ENCODE data around the gene KRT74. TPM values are rescaled to one million over a fixed set of nuclear protein-coding genes. Genes with fewer than 3 reads are reported as not detected.

KRT74 gene
- total RNA-seq, 1 experiment from 2014 or later, result not detected

DNA sequence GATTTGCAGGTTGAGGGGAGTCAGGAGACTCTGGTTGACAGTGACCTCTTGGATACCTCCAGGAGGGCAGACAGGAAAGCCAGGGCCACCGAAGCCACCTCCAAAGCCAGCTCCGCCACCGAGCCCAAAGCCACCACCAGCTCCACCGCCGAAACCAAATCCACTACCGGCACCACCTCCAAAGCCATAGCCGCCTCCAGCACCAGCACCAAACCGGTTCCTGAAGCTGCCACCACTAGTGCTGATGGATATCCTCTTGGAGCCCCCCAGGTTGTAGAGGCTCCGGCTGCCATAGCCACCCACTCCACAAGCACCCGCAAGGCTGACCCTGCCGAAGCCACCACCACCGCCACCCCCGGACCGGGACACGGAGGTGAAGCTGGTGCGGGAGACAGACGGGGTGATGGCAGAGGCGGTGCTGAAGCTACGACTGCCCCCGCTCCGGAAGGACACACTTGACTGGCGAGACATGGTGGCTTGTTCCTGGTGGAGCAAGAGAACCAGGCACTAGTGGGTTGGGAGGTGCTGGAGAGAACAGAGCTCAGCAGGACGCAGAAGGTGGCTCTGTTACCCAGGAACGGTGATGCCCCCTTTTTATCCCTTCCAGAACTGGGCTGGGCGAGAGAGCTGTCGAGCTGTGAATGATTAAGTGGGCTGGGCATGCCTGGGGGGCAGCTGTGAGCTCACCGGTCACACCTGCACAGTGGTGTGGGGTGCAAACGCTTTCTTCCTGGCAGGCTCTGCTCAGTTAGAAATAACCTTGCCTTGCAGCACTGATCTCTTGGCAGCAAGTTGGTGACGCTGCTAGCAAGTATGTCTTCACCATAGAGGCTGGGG lies 53.6 kb downstream of the KRT74 start, which contains the start of gene KRT5:
Gene KRT5 (minus strand): TSS at position 569 of the 837 bp plus-strand sequence. CDS start 98 bp downstream, at position 471.
- no peaks in the 10 kb centered on the region for H3K36me3 Mint-ChIP-seq (ENCODE audit: insufficient read depth, unreplicated experiment)
- DNase-seq, result no peak
- CTCF ChIA-PET, result interaction anchor here (1.4 kb wide), 1 partner anchor 13 kb away, joined by 4 read pairs; no protein-coding TSS in a partner anchor
- peaks cover 31% of the 10 kb centered on the region for H3K27me3 Mint-ChIP-seq (ENCODE audit: unreplicated experiment)
- BruUV-seq (replicated peaks), result no TSS peak
- no peak within 1 kb of the TSS for H3K4me3 Mint-ChIP-seq (ENCODE audit: low read depth, unreplicated experiment)
- no peaks in the 10 kb centered on the region for H3K9me3 Mint-ChIP-seq (ENCODE audit: low read depth, unreplicated experiment)
- intact Hi-C loops (cut with micrococcal nuclease; ENCODE audit: unreplicated experiment), result no loop called here
- no peak within 1 kb of the TSS for H3K27ac Mint-ChIP-seq (ENCODE audit: unreplicated experiment)
- TF ChIP-seq, protein P1, sequence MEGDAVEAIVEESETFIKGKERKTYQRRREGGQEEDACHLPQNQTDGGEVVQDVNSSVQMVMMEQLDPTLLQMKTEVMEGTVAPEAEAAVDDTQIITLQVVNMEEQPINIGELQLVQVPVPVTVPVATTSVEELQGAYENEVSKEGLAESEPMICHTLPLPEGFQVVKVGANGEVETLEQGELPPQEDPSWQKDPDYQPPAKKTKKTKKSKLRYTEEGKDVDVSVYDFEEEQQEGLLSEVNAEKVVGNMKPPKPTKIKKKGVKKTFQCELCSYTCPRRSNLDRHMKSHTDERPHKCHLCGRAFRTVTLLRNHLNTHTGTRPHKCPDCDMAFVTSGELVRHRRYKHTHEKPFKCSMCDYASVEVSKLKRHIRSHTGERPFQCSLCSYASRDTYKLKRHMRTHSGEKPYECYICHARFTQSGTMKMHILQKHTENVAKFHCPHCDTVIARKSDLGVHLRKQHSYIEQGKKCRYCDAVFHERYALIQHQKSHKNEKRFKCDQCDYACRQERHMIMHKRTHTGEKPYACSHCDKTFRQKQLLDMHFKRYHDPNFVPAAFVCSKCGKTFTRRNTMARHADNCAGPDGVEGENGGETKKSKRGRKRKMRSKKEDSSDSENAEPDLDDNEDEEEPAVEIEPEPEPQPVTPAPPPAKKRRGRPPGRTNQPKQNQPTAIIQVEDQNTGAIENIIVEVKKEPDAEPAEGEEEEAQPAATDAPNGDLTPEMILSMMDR (IDR thresholded peaks at IDR 0.05; ENCODE audit: unreplicated experiment), result no peak
- peaks cover 12% of the 10 kb centered on the region for H3K4me1 Mint-ChIP-seq (ENCODE audit: low read depth, unreplicated experiment)

DNA sequence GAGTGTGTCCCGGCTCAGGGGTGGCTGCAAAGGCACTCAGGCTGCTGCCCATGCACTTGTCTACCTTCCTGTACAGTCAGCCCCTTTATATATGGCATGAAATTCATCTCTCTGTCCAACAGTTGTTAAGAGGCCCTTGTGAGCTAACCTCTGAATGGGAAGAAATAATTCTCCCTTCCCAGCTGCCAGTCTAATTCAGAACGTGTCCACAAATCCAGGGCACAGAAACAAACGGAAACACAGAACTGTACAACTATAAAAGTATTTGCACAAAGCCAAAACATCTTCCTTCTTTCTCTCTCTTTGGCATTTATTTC lies 54.3 kb downstream of the KRT74 start:
- CTCF ChIA-PET, result no interaction called here
- TF ChIP-seq, protein P1 (IDR thresholded peaks at IDR 0.05; ENCODE audit: unreplicated experiment), result no peak
- Mint-ChIP-seq H3K36me3 (ENCODE audit: insufficient read depth, unreplicated experiment) (no peaks in the 10 kb centered on the region), H3K27me3 (ENCODE audit: unreplicated experiment) (peaks cover 38% of the 10 kb centered on the region), H3K27ac (ENCODE audit: unreplicated experiment) (no peak overlapping the region), H3K9me3 (ENCODE audit: low read depth, unreplicated experiment) (no peaks in the 10 kb centered on the region), H3K4me3 (ENCODE audit: low read depth, unreplicated experiment) (no peak overlapping the region), H3K4me1 (ENCODE audit: low read depth, unreplicated experiment) (peaks cover 12% of the 10 kb centered on the region)
- intact Hi-C loops (cut with micrococcal nuclease; ENCODE audit: unreplicated experiment), result no loop called here
- DNase-seq, result no peak
- no TSS peak for BruUV-seq (replicated peaks)

DNA sequence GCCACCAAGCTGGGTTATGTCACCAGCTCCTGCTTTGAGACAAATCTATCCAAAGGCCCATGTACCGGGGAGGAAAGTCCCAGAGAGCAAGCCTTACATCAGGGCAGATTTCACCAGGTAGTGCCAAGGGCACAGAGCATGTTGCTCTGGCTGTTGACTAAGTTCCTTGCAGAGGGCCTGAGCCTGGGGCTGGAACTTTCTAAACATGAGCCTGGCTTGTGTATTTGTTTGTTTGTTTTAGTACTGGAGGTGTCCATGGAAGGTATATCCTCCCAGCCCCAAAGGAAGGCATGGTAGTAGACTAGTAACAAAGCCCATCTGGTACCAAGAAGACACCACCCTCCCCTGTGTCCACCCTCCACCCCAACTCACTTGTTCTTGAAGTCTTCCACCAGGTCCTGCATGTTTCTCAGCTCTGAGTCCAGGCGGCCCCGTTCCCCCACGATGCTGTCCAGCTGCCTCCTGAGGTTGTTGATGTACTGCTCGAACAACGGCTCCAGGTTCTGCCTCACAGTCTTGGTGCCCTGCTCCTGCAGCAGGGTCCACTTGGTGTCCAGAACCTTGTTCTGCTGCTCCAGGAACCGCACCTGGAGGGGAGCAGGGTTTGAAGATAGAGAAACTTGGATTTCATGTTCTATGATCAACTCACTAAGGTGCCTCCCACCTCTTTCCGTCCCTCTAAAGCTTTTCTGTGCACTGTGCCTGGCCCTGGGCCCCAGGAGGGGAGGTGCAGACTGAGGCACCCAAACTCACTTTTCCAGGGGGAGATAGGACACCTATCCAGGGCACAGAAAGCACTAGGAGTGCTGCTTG lies 54.9 kb downstream of the KRT74 start:
- intact Hi-C loops (cut with micrococcal nuclease; ENCODE audit: unreplicated experiment), result no loop called here
- no peaks in the 10 kb centered on the region for H3K9me3 Mint-ChIP-seq (ENCODE audit: low read depth, unreplicated experiment)
- no peak overlapping the region for H3K27ac Mint-ChIP-seq (ENCODE audit: unreplicated experiment)
- BruUV-seq (replicated peaks), result no TSS peak
- no peaks in the 10 kb centered on the region for H3K36me3 Mint-ChIP-seq (ENCODE audit: insufficient read depth, unreplicated experiment)
- DNase-seq, result no peak
- TF ChIP-seq, protein P1 (IDR thresholded peaks at IDR 0.05; ENCODE audit: unreplicated experiment), result no peak
- no peak overlapping the region for H3K4me3 Mint-ChIP-seq (ENCODE audit: low read depth, unreplicated experiment)
- CTCF ChIA-PET, result no interaction called here
- peaks cover 12% of the 10 kb centered on the region for H3K4me1 Mint-ChIP-seq (ENCODE audit: low read depth, unreplicated experiment)
- peaks cover 43% of the 10 kb centered on the region for H3K27me3 Mint-ChIP-seq (ENCODE audit: unreplicated experiment)

DNA sequence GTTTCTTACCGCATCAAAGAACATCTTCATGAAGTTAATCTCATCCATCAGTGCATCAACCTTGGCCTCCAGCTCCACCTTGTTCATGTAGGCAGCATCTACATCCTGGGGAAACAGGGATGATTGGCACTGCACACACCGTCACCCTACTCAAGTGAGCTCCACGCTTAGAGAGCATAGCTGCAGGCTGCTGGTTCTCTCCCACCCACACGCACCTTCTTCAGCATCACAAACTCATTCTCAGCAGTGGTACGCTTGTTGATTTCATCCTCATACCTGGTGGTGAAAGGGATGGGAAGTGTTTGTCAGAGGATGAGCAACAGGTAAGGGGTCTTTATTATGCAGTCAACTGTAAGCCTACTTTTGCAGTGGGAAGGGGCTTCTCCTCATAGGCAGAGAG lies 55.8 kb downstream of the KRT74 start:
- no peaks in the 10 kb centered on the region for H3K9me3 Mint-ChIP-seq (ENCODE audit: low read depth, unreplicated experiment)
- no peaks in the 10 kb centered on the region for H3K36me3 Mint-ChIP-seq (ENCODE audit: insufficient read depth, unreplicated experiment)

More for the DNA sequence above, 55.8 kb downstream of the KRT74 start:
- Mint-ChIP-seq H3K27ac (ENCODE audit: unreplicated experiment) (no peak overlapping the region), H3K4me1 (ENCODE audit: low read depth, unreplicated experiment) (peaks cover 11% of the 10 kb centered on the region), H3K27me3 (ENCODE audit: unreplicated experiment) (peaks cover 45% of the 10 kb centered on the region), H3K4me3 (ENCODE audit: low read depth, unreplicated experiment) (no peak overlapping the region)
- CTCF ChIA-PET, result no interaction called here
- no peak for DNase-seq
- intact Hi-C loops (cut with micrococcal nuclease; ENCODE audit: unreplicated experiment), result no loop called here
- TF ChIP-seq, protein P1 (IDR thresholded peaks at IDR 0.05; ENCODE audit: unreplicated experiment), result no peak
- BruUV-seq (replicated peaks), result no TSS peak

Data from Calu3 (cell line).